ENCODE results near the gene TMX2. TPM values are rescaled to one million over a fixed set of nuclear protein-coding genes. Genes with fewer than 3 reads are reported as not detected.

Gene TMX2
- total RNA-seq, 4 donors from 2014 or later: 85.3 to 127 (median 92.4) TPM

GRCh38 chr11:57776577-57777210 lies 64.3 kb downstream of the TMX2 start:
- Histone ChIP-seq H3K27ac (peak overlapping the region; percentile 97 to 99 (median 99)), H3K9me3 (no peaks in the 10 kb centered on the region), H3K4me3 (replicated peaks in 1 of 3) (no peak overlapping the region), H3K27me3 (no peaks in the 10 kb centered on the region), H3K4me1 (peaks cover 96 to 99% of the 10 kb centered on the region in 2 donors), H3K36me3 (no peaks in the 10 kb centered on the region)
- intact Hi-C loops (cut with DNase I): no loop called here
- no peak for DNase-seq
- TF ChIP-seq CTCF (IDR thresholded peaks at IDR 0.05): no peak
- no peak for TF ChIP-seq POLR2A (IDR thresholded peaks at IDR 0.05)
- 24 to 29% methylated on average over 2 of the region's 2 CpGs for WGBS, 2 donors

- DNase-seq: peak in 1 of 2 donors; percentile 43
- Histone ChIP-seq H3K4me3 (replicated peaks in 1 of 3) (no peak overlapping the region), H3K27me3 (no peaks in the 10 kb centered on the region), H3K36me3 (no peaks in the 10 kb centered on the region), H3K27ac (peak overlapping the region; percentile 97 to 99 (median 99)), H3K4me1 (peaks cover 96 to 99% of the 10 kb centered on the region in 2 donors), H3K9me3 (no peaks in the 10 kb centered on the region)
- WGBS, 2 donors: 13 to 27% methylated on average over 3 of the region's 3 CpGs
- intact Hi-C loops (cut with DNase I): no loop called here
- no peak for TF ChIP-seq CTCF (IDR thresholded peaks at IDR 0.05)
- no peak for TF ChIP-seq POLR2A (IDR thresholded peaks at IDR 0.05)
These were observed 65.5 kb downstream of the TMX2 start for GRCh38 chr11:57777969-57778317.

- peak; percentile 99 for DNase-seq
- 0 to 9% methylated on average over 6 of the region's 6 CpGs for WGBS, 2 donors
- no peaks in the 10 kb centered on the region for H3K27me3 ChIP-seq
These were observed 66.1 kb downstream of the TMX2 start for GRCh38 chr11:57778318-57779037.

GRCh38 chr11:57779276-57779675 lies 66.9 kb downstream of the TMX2 start:
- intact Hi-C loops (cut with DNase I): no loop called here
- DNase-seq: peak; percentile 57 to 65
- Histone ChIP-seq H3K4me1 (peaks cover 95 to 99% of the 10 kb centered on the region in 2 donors), H3K4me3 (replicated peaks in 1 of 3) (no peak overlapping the region), H3K27ac (peak overlapping the region; percentile 97 to 99 (median 99)), H3K27me3 (no peaks in the 10 kb centered on the region), H3K36me3 (no peaks in the 10 kb centered on the region), H3K9me3 (no peaks in the 10 kb centered on the region)
- WGBS, 2 donors: 11 to 15% methylated on average over 1 of the region's 1 CpG
- TF ChIP-seq POLR2A (IDR thresholded peaks at IDR 0.05) (peak in 1 of 2 donors; percentile 72), CTCF (IDR thresholded peaks at IDR 0.05) (peak in 2 of 6 experiments; percentile 30 to 38)

More at GRCh38 chr11:57778318-57779037, 66.1 kb downstream of the TMX2 start:
- intact Hi-C loops (cut with DNase I): no loop called here
- Histone ChIP-seq H3K4me1 (peaks cover 96 to 99% of the 10 kb centered on the region in 2 donors), H3K9me3 (no peaks in the 10 kb centered on the region), H3K36me3 (no peaks in the 10 kb centered on the region), H3K27ac (peak overlapping the region; percentile 97 to 99 (median 99)), H3K4me3 (replicated peaks in 1 of 3) (peak overlapping the region in 1 of 3 donors; percentile 3)
- no peak for TF ChIP-seq CTCF (IDR thresholded peaks at IDR 0.05)
- TF ChIP-seq POLR2A (IDR thresholded peaks at IDR 0.05): peak; percentile 32 to 90

GRCh38 chr11:57781529-57781943 lies 69.1 kb downstream of the TMX2 start:
- no peak overlapping the region for H3K4me3 ChIP-seq (replicated peaks in 1 of 3)
- H3K27me3 ChIP-seq: no peaks in the 10 kb centered on the region
- peaks cover 91 to 99% of the 10 kb centered on the region in 2 donors for H3K4me1 ChIP-seq
- WGBS, 2 donors: 19 to 29% methylated on average over 3 of the region's 3 CpGs
- no peaks in the 10 kb centered on the region for H3K36me3 ChIP-seq
- intact Hi-C loops (cut with DNase I): no loop called here
- no peak for TF ChIP-seq CTCF (IDR thresholded peaks at IDR 0.05)
- peak in 1 of 2 donors; percentile 83 for TF ChIP-seq POLR2A (IDR thresholded peaks at IDR 0.05)
- no peaks in the 10 kb centered on the region for H3K9me3 ChIP-seq
- peak overlapping the region; percentile 97 to 99 (median 99) for H3K27ac ChIP-seq
- peak; percentile 96 for DNase-seq
